SK-N-SH (cell line): ENCODE results near the gene DNTT. TPM values are rescaled to one million over a fixed set of nuclear protein-coding genes. Genes with fewer than 3 reads are reported as not detected.

Experiments used
- CTCF ChIA-PET: fragments of 300-600, 350-600 bp; formaldehyde crosslinking; extraction: SDS; loops from one replicate; lab custom pipeline; 2021; lab: Yijun Ruan, JAX
- POLR2A ChIA-PET: fragments of 350-600 bp; sonication (Branson Sonifier 250); formaldehyde crosslinking; extraction: SDS; loops from one replicate; lab custom pipeline; 2020; ENCODE audit warnings: antibody characterized with exemption, inconsistent platforms; lab: Yijun Ruan, JAX
- DNase-seq: peaks from one replicate; pipeline ENCODE4 v3.0.0; 2012
- H2AFZ ChIP-seq: fragments of 200-600 bp; sonication (generic); 2 replicates; pipeline ENCODE4 v1.8.1; 2016; ENCODE audit warnings: antibody characterized with exemption, mild to moderate bottlenecking, low read depth
- H3F3A ChIP-seq: fragments of 200-600 bp; sonication (generic); replicated peaks from 2 replicates; pipeline ENCODE3; 2016; ENCODE audit warnings: antibody characterized with exemption, mild to moderate bottlenecking; ENCODE audit not compliant: insufficient read depth
- H3K27ac ChIP-seq, 2 experiments: fragments of 200-500 bp in 1 of 2; fragments of 200-600 bp in 1 of 2; sonication (Bioruptor generic) in 1 of 2; sonication (generic), shearing (Covaris generic) in 1 of 2; 2 replicates each; pipeline versions ENCODE4 v1.5.1 to v1.6.1; 2014 to 2016; ENCODE audit warnings: low read depth in 2 of 2, inconsistent platforms in 1 of 2, low read length in 1 of 2, mild to moderate bottlenecking in 1 of 2, mixed read lengths in 1 of 2
- H3K27me3 ChIP-seq: fragments of 200-600 bp; sonication (generic), shearing (Covaris generic); 2 replicates; pipeline ENCODE4 v1.6.1; 2016; ENCODE audit warnings: mixed run types; ENCODE audit not compliant: insufficient read depth
- H3K36me3 ChIP-seq, 2 experiments: fragments of 200-500 bp in 1 of 2; fragments of 200-600 bp in 1 of 2; sonication (Bioruptor generic) in 1 of 2; sonication (generic) in 1 of 2; replicated peaks in 1 of 2; 2 replicates each; pipeline versions ENCODE3 to v1.5.1; 2014 to 2016; ENCODE audit warnings: low read length in 1 of 2, mild to moderate bottlenecking in 1 of 2; ENCODE audit not compliant: insufficient read depth in 2 of 2, control insufficient read depth in 1 of 2
- H3K4me1 ChIP-seq, 2 experiments: fragments of 200-500 bp in 1 of 2; fragments of 200-600 bp in 1 of 2; sonication (Bioruptor generic) in 1 of 2; sonication (generic), shearing (Covaris generic) in 1 of 2; 2 replicates each; pipeline versions ENCODE4 v1.5.1 to v1.6.1; 2014 to 2016; ENCODE audit warnings: low read depth in 1 of 2, low read length in 1 of 2, mixed run types in 1 of 2; ENCODE audit not compliant: insufficient read depth in 2 of 2, control insufficient read depth in 1 of 2
- H3K4me2 ChIP-seq: fragments of 200-600 bp; sonication (generic), shearing (Covaris generic); 2 replicates; pipeline ENCODE4 v1.6.1; 2017; ENCODE audit warnings: mixed run types
- H3K4me3 ChIP-seq, 2 experiments: fragments of 200-500 bp in 1 of 2; fragments of 200-600 bp in 1 of 2; sonication (Bioruptor generic) in 1 of 2; sonication (generic), shearing (Covaris generic) in 1 of 2; 2 replicates each; pipeline versions ENCODE4 v1.5.1 to v1.8.1; 2014 to 2016; ENCODE audit warnings: low read depth in 2 of 2, inconsistent platforms in 1 of 2, low read length in 1 of 2, mild to moderate bottlenecking in 1 of 2, mixed read lengths in 1 of 2, moderate library complexity in 1 of 2
- H3K79me2 ChIP-seq: fragments of 200-600 bp; sonication (generic); 2 replicates; pipeline ENCODE4 v1.8.1; 2017; ENCODE audit warnings: mild to moderate bottlenecking; ENCODE audit not compliant: insufficient read depth
- H3K9ac ChIP-seq: fragments of 200-600 bp; sonication (generic); 2 replicates; pipeline ENCODE4 v1.6.1; 2017; ENCODE audit warnings: mixed run types
- H3K9me2 ChIP-seq: fragments of 200-600 bp; sonication (generic); 2 replicates; pipeline ENCODE4 v1.6.1; 2017; ENCODE audit warnings: mixed run types
- H3K9me3 ChIP-seq: fragments of 200-600 bp; sonication (generic); 2 replicates; pipeline ENCODE4 v1.6.1; 2017; ENCODE audit warnings: mixed run types, mild to moderate bottlenecking, moderate library complexity
- H4K20me1 ChIP-seq: fragments of 200-600 bp; sonication (generic); 2 replicates; pipeline ENCODE4 v1.6.1; 2017; ENCODE audit warnings: mild to moderate bottlenecking, mixed run types; ENCODE audit not compliant: insufficient read depth
- EP300 ChIP-seq, 2 experiments: IDR thresholded peaks; 2 replicates each; pipeline versions ENCODE4 v1.4.0 to v1.6.1; 2012; ENCODE audit warnings: borderline replicate concordance in 1 of 2, low read depth in 1 of 2, low read length in 1 of 2
- EZH2phosphoT487 ChIP-seq: fragments of 200-600 bp; sonication (generic); IDR thresholded peaks from 2 replicates; pipeline ENCODE4 v1.6.1; 2017; ENCODE audit warnings: low read depth, mixed run types, mild to moderate bottlenecking, antibody characterized with exemption, moderate library complexity, borderline replicate concordance
- FOSL2 ChIP-seq: IDR thresholded peaks from 2 replicates; pipeline ENCODE4 v1.4.0; 2012; ENCODE audit warnings: low read depth, mild to moderate bottlenecking, moderate library complexity, borderline replicate concordance
- GATA2 ChIP-seq: sonication (generic); formaldehyde crosslinking; IDR thresholded peaks from 2 replicates; pipeline ENCODE4 v1.5.0; 2020; ENCODE audit warnings: mild to moderate bottlenecking, missing genetic modification reagents
- IRF3 ChIP-seq: fragments of 150-350 bp; IDR thresholded peaks from 2 replicates; pipeline ENCODE4 v1.6.1; 2016; ENCODE audit warnings: mild to moderate bottlenecking, low read depth, low read length
- JUND ChIP-seq: IDR thresholded peaks from 2 replicates; pipeline ENCODE4 v1.4.0; 2012
- MAX ChIP-seq: IDR thresholded peaks from 2 replicates; pipeline ENCODE4 v1.4.0; 2012; ENCODE audit warnings: low read depth
- MEF2A ChIP-seq: IDR thresholded peaks from 2 replicates; pipeline ENCODE4 v1.4.0; 2012; ENCODE audit warnings: low read depth, borderline replicate concordance
- NFIC ChIP-seq: IDR thresholded peaks from 2 replicates; pipeline ENCODE4 v1.4.0; 2012; ENCODE audit warnings: borderline replicate concordance
- NRF1 ChIP-seq: IDR thresholded peaks from 2 replicates; pipeline ENCODE4 v1.6.1; 2012; ENCODE audit warnings: low read depth, mild to moderate bottlenecking, low read length
- POLR2AphosphoS5 ChIP-seq: IDR thresholded peaks from 2 replicates; pipeline ENCODE4 v1.6.1; 2012; ENCODE audit warnings: low read depth, low read length
- RAD21 ChIP-seq: IDR thresholded peaks from 2 replicates; pipeline ENCODE4 v1.6.1; 2012; ENCODE audit warnings: mild to moderate bottlenecking, low read length
- RCOR1 ChIP-seq: fragments of 150-350 bp; IDR thresholded peaks from 2 replicates; pipeline ENCODE4 v1.6.1; 2017; ENCODE audit warnings: antibody characterized with exemption, low read length
- RXRA ChIP-seq: IDR thresholded peaks from 2 replicates; pipeline ENCODE4 v1.4.0; 2012; ENCODE audit warnings: low read depth, mild to moderate bottlenecking, borderline replicate concordance
- SIN3A ChIP-seq: IDR thresholded peaks from 2 replicates; pipeline ENCODE4 v1.6.1; 2012; ENCODE audit warnings: low read depth, mild to moderate bottlenecking, low read length, moderate library complexity, borderline replicate concordance
- SMC3 ChIP-seq: IDR thresholded peaks from 2 replicates; pipeline ENCODE4 v1.6.1; 2012; ENCODE audit warnings: low read depth, low read length, improper control_type of control experiment
- TEAD4 ChIP-seq: IDR thresholded peaks from 2 replicates; pipeline ENCODE4 v1.4.0; 2012; ENCODE audit warnings: mild to moderate bottlenecking, borderline replicate concordance; ENCODE audit not compliant: insufficient read depth
- USF1 ChIP-seq: IDR thresholded peaks from 2 replicates; pipeline ENCODE4 v1.4.0; 2012; ENCODE audit warnings: low read depth, borderline replicate concordance
- YY1 ChIP-seq: IDR thresholded peaks from 2 replicates; pipeline ENCODE4 v1.4.0; 2012; ENCODE audit warnings: low read depth, mild to moderate bottlenecking
- ZBTB33 ChIP-seq: IDR thresholded peaks from 2 replicates; pipeline ENCODE4 v1.4.0; 2012; ENCODE audit warnings: low read depth, borderline replicate concordance
- WGBS: methylation state at CpG from one replicate; pipeline ENCODE4 v1.1.6; 2017; ENCODE audit warnings: low lambda C conversion rate; 5-methylcytosine and 5-hydroxymethylcytosine counted together
- polyA plus RNA-seq, 3 experiments: library from polyadenylated mRNA; depleted of rRNA; stranded (reverse); fragments of >200 nt; gene quantifications; 2 replicates each; pipeline ENCODE4 v1.2.3, GENCODE V29; 2012
- TF ChIP-seq, protein P1 (sequence below): IDR thresholded peaks from 2 replicates; pipeline ENCODE4; 2012

The DNTT gene
- polyA plus RNA-seq, 1 of the 3 experiments (the other 2 are of a cell fraction), result not detected

- TF ChIP-seq GATA2 (no peak), MAX (no peak), FOSL2 (no peak), NRF1 (no peak), EZH2phosphoT487 (no peak), USF1 (no peak), YY1 (no peak), JUND (no peak), RCOR1 (no peak), POLR2AphosphoS5 (no peak), IRF3 (no peak), NFIC (no peak)
- TF ChIP-seq, protein P1, sequence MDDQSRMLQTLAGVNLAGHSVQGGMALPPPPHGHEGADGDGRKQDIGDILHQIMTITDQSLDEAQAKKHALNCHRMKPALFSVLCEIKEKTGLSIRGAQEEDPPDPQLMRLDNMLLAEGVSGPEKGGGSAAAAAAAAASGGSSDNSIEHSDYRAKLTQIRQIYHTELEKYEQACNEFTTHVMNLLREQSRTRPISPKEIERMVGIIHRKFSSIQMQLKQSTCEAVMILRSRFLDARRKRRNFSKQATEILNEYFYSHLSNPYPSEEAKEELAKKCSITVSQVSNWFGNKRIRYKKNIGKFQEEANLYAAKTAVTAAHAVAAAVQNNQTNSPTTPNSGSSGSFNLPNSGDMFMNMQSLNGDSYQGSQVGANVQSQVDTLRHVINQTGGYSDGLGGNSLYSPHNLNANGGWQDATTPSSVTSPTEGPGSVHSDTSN, result no peak
- TF ChIP-seq, all 33 proteins: peak for 0
- no peaks in the 10 kb centered on the region; a peak in 1 of 4 replicates for H3K4me1 ChIP-seq
- no peak overlapping the region for H3K27ac ChIP-seq
- no peak overlapping the region for H2AFZ ChIP-seq
- no peaks in the 10 kb centered on the region for H3K9me3 ChIP-seq
- no peak overlapping the region for H3K4me3 ChIP-seq
- H3K9ac ChIP-seq, result no peak overlapping the region
- no peaks in the 10 kb centered on the region for H4K20me1 ChIP-seq
- H3K4me2 ChIP-seq, result no peak overlapping the region
- H3K27me3 ChIP-seq, result no peaks in the 10 kb centered on the region
- H3F3A ChIP-seq, result no peaks in the 10 kb centered on the region
- H3K79me2 ChIP-seq, result no peaks in the 10 kb centered on the region
- WGBS, result 35% methylated on average over 5 of the region's 5 CpGs
- no peaks in the 10 kb centered on the region for H3K36me3 ChIP-seq
- H3K9me2 ChIP-seq, result no peaks in the 10 kb centered on the region
- DNase-seq, result no peak
- ChIA-PET CTCF (interaction anchor here (1.2 kb wide), 1 partner anchor 238 kb away, joined by 3 read pairs; no protein-coding TSS in a partner anchor), POLR2A (no interaction called here)
These were observed 49.3 kb upstream of the DNTT start for GRCh38 chr10:96254976-96255375.

DNA sequence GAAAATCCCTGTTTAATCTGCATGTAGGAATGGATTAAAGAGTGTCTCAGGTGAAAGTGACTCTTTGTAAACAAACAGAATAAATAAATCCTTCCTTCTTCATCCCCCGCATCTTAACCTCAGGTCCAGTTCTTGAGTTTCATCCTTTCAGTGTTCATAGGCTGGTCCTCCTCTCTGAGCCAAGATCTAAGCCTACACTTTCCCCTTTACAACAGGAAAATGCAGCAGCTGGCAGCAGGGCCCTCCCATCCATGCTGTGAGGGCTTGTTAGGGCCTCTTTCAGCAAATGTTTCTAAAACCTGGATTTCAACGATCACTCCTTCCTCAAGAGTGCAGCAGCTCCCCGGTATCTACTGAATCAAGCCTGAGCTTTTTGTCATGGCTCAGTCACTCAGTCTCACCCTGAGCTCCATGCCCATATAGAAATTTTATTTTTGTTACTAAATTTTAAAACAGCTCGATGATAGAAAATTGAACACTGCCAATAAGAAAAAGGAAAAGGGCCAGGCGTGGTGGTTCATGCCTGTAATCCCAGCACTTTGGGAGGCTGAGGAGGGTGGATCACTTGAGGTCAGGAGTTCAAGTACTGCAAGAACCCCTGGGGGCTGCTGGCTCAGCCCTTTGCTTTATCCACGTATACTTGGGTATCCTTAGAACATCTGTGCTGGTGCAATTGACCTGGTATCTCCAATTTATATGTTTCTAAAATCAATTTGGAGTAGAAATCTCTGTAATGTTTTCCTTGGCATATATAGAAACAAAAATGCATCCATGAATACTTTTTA is 48.5 kb upstream of the DNTT start:
- ChIA-PET CTCF (interaction anchor here (1.1 to 1.2 kb wide), 3 partner anchors 26 to 239 kb away, joined by 3 to 5 read pairs (median 3); no protein-coding TSS in a partner anchor), POLR2A (no interaction called here)
- Histone ChIP-seq H3K27ac (no peak overlapping the region), H3K9me2 (no peaks in the 10 kb centered on the region), H3K9me3 (no peaks in the 10 kb centered on the region), H3K9ac (no peak overlapping the region), H3K79me2 (no peaks in the 10 kb centered on the region), H3K4me1 (no peaks in the 10 kb centered on the region; a peak in 1 of 4 replicates), H3K4me3 (no peak overlapping the region), H2AFZ (no peak overlapping the region), H3K27me3 (no peaks in the 10 kb centered on the region), H4K20me1 (no peaks in the 10 kb centered on the region), H3F3A (no peaks in the 10 kb centered on the region), H3K4me2 (no peak overlapping the region), H3K36me3 (no peaks in the 10 kb centered on the region)
- TF ChIP-seq SMC3 (no peak), ZBTB33 (no peak), EP300 (IDR thresholded peaks at IDR 0.05; ENCODE audit: borderline replicate concordance in 1 of 2, low read depth in 1 of 2, low read length in 1 of 2) (no peak), RAD21 (no peak), SIN3A (no peak), RXRA (no peak), MEF2A (no peak), TEAD4 (no peak), RCOR1 (no peak)
- TF ChIP-seq, protein P1, result no peak
- 51% methylated on average over 6 of the region's 6 CpGs for WGBS
- DNase-seq, result no peak
